Astrocyte of the hippocampus (primary cell): ENCODE results near the gene HOOK2.
"Not testable (repeated sequence)": the region's sequence is repeated elsewhere in the genome, so short reads cannot be mapped to it uniquely, and the experiment has no call there.

Experiments
- DNase-seq: peaks from one replicate; pipeline ENCODE4 v3.0.0; 2011; ENCODE audit warnings: low read depth, low spot score

The HOOK2 gene, protein sequence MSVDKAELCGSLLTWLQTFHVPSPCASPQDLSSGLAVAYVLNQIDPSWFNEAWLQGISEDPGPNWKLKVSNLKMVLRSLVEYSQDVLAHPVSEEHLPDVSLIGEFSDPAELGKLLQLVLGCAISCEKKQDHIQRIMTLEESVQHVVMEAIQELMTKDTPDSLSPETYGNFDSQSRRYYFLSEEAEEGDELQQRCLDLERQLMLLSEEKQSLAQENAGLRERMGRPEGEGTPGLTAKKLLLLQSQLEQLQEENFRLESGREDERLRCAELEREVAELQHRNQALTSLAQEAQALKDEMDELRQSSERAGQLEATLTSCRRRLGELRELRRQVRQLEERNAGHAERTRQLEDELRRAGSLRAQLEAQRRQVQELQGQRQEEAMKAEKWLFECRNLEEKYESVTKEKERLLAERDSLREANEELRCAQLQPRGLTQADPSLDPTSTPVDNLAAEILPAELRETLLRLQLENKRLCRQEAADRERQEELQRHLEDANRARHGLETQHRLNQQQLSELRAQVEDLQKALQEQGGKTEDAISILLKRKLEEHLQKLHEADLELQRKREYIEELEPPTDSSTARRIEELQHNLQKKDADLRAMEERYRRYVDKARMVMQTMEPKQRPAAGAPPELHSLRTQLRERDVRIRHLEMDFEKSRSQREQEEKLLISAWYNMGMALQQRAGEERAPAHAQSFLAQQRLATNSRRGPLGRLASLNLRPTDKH

DNA sequence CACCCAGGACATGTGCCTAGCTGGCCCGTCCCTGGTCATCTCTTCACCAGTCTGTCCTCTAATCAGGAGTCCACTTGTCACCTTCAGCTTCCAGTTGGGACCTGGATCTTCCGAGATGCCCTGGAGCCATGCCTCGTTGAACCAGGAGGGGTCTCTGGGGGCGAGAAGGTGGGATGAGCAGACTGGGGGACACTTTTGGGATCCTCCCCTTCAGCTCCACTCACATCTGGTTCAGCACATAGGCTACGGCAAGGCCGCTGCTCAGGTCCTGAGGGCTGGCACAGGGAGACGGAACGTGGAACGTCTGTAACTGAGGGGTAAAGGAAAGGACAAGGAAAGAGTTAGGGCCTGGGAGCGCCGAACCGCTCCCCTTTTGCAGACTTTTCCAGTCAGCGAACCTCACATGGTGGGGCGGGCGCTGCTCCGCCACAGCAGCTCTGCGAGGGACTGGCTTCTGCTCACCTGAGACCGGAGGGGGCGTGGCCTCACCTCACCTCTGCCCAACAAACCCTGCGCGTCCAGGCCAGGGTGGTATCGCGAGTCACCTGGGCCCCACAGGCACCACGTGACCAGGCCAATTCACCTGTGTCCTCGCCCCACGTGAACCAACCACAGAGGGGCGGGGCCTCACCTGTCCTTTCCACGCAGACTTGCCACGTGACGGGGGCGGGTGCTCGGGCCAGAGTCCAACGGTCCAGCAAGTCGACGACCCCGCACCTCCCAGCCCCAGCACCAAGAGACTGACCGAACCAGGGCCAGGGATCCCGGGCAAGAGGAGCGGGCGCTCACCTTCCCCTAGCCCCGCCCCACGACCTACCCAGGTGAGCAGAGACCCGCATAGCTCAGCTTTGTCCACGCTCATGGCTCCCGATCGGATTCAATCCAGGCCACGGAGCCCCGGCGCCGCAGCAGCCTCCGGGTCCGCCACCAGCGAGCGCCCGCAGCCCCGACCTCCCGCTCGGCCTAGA, at the start of gene HOOK2:
HOOK2 (minus strand) TSS at position 965 of the 968 bp plus-strand sequence; CDS start at position 862, 103 bp downstream.
- no peak for DNase-seq

DNA sequence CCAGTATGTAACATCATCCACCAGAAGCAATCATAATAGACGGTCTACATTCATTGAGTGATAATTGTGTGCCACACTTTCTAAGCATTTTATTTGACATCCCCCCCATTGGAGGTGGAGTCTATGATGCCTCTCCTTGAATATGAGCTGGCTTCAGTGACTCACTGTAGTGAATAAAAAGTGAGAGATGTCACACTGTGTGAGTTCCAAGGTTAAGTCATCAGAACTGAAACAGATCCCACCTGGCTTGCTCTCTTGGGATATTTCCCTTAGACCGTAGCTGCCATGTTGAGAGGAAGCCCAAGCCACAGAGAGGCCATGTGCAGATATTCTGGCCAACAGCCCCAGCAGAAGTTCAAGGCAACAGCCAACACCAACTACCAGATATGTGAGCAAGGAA, 46.4 kb upstream of the HOOK2 start:
- no peak for DNase-seq

DNA sequence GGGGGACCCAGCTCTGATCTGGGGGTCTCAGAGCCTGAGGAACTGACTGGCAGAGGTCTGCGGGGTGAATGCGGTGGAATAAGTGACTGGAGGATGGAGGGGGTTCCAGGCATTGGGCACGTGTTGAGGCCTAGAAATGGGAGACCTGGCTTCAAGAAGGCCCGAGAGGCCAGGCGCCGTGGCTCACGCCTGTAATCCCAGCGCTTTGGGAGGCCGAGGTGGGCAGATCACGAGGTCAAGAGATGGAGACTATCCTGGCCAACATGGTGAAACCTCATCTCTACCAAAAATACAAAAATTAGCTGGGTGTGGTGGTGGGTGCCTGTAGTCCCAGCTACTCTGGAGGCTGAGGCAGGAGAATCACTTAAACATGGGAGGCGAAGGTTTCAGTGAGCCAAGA, 42.5 kb upstream of the HOOK2 start:
- DNase-seq = not testable (repeated sequence)

DNA sequence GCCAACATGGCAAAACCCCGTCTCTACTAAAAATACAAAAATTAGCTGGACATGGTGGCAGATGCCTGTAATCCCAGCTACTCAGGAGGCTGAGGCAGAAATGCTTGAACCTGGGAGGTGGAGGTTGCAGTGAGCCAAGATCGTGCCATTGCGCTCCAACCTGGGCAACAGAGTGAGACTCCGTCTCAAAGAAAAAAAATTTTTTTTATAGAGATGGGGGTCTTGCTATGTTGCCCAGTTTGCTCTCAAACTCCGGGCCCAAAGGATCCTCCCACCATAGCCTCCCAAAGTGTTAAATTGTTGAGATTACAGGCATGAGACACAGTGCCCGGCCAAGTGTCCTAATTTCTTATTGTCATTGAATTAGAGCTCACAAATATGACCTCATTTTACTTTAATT, 41.8 kb upstream of the HOOK2 start:
- DNase-seq = not testable (repeated sequence)

DNA sequence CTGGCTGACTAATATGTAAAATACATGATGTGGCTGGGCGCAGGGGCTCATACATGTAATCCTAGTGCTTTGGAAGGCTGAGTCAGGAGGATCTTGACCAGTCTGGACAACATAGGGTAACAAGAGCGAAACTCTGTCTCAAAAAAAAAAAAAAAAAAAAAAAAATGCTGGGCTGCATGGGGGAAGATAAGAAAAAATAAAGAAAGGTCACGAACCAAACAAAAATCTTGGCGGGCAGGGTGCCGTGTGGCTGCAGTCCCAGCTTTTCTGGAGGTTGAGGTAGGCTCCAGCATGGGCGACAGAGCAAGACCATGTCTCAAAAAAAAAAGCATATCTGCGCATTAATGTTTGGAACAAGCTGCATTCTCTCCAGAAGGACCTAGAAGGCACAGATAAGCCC, 39.7 kb upstream of the HOOK2 start:
- no peak for DNase-seq

DNA sequence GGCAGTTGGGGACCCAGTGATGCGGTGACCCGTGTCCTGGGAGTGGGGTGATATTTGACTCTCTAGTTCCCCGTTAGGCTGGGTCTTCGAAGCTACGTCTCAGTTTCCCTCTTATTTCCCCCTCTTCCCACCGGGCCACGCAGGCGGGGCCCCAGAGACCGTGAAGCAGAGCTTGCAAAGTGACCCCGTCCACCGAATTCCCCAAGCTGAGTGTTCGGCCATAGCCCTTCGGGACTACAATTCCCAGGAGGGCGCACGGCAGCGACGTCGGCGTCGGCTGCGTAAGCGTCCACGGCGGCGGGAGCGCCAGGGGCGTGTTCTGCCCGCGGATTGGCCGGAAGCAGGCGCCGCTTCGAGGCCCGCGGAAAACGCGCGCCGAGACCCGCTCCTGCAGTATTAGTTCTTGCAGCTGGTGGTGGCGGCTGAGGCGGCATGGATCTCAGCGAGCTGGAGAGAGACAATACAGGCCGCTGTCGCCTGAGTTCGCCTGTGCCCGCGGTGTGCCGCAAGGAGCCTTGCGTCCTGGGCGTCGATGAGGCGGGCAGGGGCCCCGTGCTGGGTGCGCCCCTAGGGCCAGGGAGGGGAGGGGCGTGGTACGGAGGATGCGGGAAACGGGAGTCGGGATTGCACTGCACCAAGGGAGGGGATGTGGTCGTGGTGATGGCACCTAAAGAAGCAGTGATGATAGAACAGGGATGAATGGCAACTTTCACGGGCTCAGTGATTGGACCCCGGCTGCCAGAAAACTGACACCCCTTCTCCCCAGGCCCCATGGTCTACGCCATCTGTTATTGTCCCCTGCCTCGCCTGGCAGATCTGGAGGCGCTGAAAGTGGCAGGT, 31.1 kb upstream of the HOOK2 start, which contains the start of gene RNASEH2A:
RNASEH2A (plus strand) TSS at position 343 of the 840 bp plus-strand sequence; CDS start at position 433, 90 bp downstream.
- DNase-seq = peak; percentile 97

DNA sequence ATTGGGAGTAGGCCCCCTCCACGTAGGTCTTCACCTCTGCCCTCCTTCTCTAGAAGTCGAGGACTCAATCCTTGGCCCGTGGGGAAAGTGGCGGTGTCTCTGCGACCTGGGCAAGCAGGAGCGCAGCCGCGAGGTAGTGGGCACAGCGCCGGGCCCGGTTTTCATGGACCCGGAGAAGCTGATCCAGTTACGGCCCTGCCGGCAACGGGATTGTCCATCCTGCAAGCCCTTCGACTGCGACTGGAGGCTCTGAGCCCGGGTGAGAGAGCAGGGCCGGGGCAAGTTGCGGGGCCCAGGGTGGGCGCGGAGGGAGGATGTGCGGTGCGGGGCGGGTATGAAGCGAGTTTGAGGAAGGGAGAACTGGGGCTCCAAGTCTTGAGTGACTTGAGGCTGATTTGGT, 28.7 kb upstream of the HOOK2 start:
- no peak for DNase-seq

DNA sequence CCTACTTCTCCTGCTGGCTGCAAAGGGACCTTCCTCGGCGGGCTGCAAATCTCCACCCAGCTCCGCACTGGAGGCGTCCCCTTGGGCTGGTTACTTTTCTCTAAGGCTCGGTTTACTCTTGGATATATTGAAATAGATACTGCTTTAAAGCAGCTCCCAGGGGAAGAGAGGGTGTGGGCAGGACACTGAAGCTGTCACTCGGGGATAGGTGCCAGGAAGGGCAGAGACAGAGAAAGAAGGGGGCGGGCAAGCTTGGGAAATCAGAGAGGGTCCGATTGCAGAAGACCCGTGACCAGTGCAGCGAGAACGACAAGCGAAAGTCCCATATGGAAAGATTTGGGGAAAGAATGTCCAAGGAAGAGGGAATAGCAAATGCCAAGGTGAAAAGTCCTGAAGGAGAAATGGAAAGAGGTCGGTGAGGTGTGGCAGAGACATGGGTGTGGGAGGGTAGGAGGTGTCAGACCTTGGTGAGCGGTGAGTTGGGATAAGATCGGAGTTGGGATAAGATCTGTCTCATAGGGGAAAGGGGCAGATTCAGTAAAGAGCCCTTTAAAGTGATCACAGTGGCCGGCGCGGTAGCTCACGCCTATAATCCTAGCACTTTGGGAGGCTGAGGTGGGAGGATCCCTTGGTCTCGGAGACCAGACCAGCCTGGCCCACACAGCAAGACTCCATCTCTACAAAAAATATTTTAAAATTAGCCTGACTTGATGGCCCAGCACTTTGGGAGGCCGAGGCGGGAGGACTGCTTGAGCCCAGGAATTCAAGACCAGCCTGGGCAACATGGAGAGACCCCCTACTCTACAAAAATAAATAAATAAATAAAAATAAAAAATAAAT, 27.1 kb upstream of the HOOK2 start:
- no peak for DNase-seq

DNA sequence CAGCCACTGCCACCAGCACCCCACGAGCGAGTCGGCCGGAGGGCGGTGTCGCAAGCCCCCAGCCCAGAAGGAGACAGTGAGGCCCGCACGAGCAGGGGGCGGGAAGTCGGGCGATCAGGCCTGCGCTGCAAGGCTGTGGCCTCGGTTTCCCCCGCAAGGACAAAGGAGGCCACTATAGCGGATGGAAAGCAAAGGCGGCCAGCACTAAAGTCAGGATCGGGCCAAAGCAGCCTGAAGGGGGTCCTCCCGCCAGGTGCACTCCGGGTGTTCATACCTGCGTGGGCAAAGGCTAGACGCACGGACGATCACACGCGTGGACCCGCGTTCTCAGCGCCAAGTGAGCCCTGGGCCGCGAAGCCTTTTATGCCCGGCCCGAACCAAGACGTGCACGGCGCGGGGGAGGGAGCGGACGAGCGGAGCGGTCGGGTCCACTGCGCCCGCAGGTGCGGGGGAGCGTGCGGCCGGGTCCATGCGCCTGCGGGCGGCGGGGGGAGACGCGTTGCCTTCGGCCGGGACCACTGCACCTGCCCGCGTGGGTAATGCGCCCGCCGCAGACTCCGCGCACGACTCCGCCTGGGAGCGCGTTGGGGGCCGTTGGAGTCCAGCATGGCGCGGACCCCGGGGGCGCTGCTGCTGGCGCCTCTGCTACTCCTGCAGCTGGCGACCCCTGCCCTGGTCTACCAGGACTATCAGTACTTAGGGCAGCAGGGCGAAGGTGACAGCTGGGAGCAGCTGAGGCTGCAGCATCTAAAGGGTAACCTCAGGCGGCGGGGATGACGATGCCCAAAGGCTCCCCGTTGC, 26.3 kb upstream of the HOOK2 start, which contains the start of the genes PRDX2 and THSD8:
PRDX2 (minus strand) TSS at position 335 of the 801 bp plus-strand sequence. CDS start 539 bp downstream, outside the sequence.
THSD8 (plus strand) TSS at position 604 of the 801 bp plus-strand sequence; CDS start at position 607, 3 bp downstream.
- peak; percentile 89 for DNase-seq

DNA sequence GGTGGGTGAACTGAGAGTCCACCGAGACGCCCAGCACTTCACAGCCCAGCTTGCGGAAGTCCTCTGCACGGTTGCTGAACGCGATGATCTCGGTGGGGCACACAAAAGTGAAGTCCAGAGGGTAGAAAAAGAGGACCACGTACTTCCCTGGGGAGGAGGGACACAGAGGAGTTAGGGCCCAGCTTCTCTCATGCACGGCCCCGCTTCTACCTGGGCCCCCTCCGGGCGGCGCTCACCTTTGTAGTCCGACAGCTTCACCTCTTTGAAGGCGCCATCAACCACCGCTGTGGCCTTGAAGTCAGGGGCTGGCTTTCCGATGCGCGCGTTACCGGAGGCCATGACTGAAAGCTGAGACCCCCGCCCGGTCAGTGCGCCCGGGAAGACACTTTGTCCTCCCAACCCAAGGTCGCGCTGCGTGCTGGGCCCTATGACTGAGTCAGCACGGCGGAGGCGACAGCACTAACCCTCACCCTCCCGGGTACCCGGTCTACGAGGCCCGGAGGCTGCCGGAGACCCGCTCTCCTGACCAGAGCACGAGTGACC, 25.6 kb upstream of the HOOK2 start:
- peak; percentile 23 for DNase-seq

DNA sequence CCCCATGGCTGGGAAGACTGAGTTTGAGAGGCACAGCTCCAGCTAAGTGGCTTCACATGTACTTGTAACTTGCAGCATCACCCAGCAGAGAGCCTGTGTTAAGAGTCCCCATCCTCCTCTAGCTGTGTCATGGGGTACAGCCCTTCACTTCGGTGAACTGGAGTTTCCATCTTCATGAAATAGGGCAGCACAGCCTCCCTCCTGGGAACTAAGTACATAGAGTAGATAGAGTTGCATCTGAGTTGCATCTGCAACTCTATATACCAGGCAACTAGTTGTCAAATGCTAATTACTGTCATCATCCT, 25.1 kb upstream of the HOOK2 start:
- DNase-seq = no peak

DNA sequence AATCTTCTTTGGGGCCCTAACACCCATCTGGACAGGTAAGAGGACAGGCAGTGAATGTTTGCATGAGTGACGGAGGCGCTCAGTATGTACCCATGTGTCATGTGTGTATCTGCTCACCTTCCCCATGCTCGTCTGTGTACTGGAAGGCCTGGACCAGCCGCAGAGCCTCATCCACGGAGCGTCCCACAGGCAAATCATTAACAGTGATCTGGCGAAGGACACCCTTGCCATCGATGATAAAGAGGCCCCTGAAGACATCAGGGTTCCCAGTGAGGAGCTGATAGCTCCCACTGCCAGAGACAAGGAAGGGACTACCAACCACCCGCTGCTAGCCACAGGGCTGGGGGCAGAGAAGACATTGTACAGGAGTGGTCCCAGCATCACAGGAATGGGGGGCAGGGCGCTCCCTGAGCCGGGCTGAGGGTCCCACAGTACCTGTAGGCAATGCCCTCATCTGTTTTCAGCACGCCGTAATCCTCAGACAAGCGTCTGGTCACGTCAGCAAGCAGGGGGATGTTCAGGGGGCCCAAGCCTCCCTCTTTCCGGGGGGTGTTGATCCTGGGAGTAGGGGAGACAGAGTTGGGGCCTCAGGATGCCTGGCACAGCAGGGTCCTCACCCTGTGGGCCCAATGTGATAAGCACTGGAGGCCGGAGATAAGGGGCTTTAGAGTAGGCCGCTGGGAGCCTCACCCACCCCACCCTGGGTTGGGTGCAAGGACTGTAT, 24.6 kb upstream of the HOOK2 start:
- DNase-seq = no peak

DNA sequence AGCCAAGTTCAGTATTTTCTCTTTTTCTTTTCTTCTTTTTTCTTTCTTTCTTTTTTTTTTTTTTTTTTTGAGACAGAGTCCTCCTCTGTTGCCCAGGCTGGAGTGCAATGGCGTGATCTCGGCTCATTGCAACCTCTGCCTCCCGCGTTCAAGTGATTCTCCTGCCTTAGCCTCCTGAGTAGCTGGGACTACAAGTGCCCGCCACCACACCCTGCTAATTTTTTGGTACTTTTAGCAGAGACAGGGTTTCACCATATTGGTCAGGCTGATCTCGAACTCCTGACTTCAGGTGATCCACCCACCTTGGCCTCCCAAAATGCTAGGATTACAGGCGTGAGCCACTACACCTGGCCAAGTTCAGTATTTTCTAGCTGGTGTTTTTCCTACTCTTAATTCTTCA, 22.3 kb upstream of the HOOK2 start:
- DNase-seq = not testable (repeated sequence)

DNA sequence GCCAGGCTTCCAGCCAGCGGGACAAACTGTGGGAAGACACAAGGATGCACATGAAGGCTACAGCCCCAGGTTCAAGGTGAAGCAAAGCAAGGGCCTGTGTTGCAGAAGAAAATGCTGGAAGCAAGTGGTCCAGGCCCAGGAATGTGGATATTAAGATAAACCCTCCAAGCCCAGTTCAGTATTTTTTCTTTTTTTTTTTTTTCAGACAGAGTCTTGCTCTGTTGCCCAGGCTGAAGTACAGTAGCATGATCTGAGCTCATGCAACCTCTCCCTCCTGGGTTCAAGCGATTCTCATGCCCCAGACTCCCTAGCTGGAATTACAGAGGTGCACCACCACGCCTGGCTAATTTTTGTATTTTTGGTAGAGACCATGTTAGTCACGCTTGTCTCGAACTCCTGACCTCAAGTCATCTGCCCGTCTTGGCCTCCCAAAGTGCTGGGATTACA, 21.8 kb upstream of the HOOK2 start:
- DNase-seq = no peak

DNA sequence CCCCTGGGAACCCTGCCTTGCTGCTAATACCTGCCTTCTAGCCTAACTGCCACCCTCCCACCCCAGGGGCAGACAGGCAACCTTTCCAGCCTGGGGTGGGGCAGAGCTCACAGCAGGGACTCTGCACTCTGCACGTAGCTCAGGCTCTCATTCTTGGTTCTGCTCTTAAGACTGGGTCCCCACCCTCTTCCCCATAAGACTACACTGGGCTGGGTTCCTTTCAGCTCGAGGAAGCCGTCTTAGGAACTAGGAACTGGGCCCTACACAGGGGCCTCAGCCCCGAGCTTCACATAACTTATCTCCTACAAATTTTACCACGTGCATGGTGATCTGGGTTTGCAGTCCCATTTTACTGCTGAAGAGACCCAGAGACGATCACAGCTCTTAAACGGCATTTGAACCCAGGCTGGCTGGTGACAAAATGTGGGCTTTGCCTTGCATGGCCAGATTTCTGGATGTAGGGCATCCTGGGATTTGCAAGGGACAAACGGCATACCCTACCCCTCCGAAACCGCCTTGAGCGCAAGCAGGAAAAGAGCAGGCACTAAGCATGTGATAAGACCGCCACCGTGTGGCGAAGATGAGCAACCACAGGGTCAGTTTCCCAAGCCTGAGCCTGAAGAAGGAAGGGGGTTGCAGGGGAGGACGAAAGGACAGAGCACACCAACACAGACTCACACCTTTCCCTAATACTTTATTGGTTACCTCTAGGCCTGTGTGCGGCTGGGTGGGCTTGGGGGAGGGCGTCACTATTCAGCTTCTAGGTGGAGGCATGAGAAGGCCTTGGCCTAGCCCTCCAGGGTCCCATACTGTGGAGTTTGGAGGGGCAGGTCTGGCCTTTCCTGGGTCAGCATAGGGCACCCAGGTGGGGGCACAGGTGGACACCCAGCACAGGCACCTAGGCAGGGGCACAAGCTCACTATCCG, 21.1 kb upstream of the HOOK2 start:
- DNase-seq = peak; percentile 91

DNA sequence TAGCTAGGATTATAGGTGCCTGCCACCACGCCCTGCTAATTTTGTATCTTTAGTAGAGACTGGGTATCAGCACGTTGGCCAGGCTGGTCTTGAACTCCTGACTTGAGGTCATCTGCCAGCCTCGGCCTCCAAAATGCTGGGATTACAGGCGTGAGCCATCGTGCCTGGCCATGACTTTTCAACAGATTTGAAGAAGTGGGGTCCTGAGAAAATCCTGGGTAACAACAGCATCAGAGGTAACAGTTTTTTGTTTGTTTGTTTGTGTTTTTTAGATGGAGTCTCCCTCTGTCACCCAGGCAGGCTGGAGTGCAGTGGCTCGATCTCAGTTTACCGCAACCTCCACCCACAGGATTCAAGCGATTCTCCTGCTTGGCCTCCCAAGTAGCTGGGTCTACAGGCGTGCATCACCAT, 19.6 kb upstream of the HOOK2 start:
- DNase-seq = no peak
